HepG2 (cell line): Measurements from ENCODE around the gene CYP2W1. TPM values are rescaled to one million over a fixed set of nuclear protein-coding genes. Genes with fewer than 3 reads are reported as not detected.
A peak's percentile ranks its signal among the peaks of the same experiment; 100 is the strongest.

Experiments used
- ATAC-seq: fragments of 200-7000 bp; cut with Tn5 transposase; 3 replicates; pipeline ENCODE4 v1.9.1; 2020; ENCODE audit warnings: mild to moderate bottlenecking, moderate library complexity
- BruUV-seq: library from RNA; stranded (reverse); fragments of 400-500 nt; replicated peaks from 2 replicates; lab custom pipeline; 2021; lab: Mats Ljungman, UMichigan
- CTCF ChIA-PET: fragments of 300-600 bp; formaldehyde crosslinking; extraction: SDS; loops from one replicate; lab custom pipeline; 2021; ENCODE audit warnings: low total read pairs, inconsistent platforms, low intra/inter-chr PET ratio; lab: Yijun Ruan, JAX
- POLR2A ChIA-PET: fragments of 350-600 bp; sonication (Branson Sonifier 250); formaldehyde crosslinking; loops from one replicate; lab custom pipeline; 2020; ENCODE audit warnings: antibody characterized with exemption, inconsistent platforms; lab: Yijun Ruan, JAX
- DNase-seq: peaks from one replicate; pipeline ENCODE4 v3.0.0-alpha.2; 2015; ENCODE audit warnings: low spot score
- FAIRE-seq: peaks from 3 replicates; lab custom pipeline; 2011; peaks lifted over from hg19 to GRCh38; lab: Jason Lieb, UNC
- H2AFZ ChIP-seq: one replicate; pipeline ENCODE4 v1.6.1; 2011; ENCODE audit warnings: low read length, inconsistent platforms
- H3K27ac ChIP-seq: fragments of 300-600 bp; 3 replicates; pipeline ENCODE4 v1.8.0; 2011; ENCODE audit warnings: mixed run types, mild to moderate bottlenecking, mixed read lengths, low read length, inconsistent platforms; ENCODE audit not compliant: insufficient read depth; ENCODE audit errors: extremely low read length
- H3K27me3 ChIP-seq, 2 experiments: fragments of 200-600 bp in 1 of 2; 2 replicates in 1 of 2; 3 replicates in 1 of 2; pipeline versions ENCODE4 v1.6.0 to v1.8.0; 2011; ENCODE audit warnings: low read length in 2 of 2, mild to moderate bottlenecking in 2 of 2, moderate library complexity in 2 of 2, inconsistent platforms in 1 of 2; ENCODE audit not compliant: insufficient read depth in 2 of 2, control insufficient read depth in 1 of 2
- H3K36me3 ChIP-seq, 2 experiments: fragments of 200-600 bp in 1 of 2; replicated peaks in 1 of 2; 2 replicates in 1 of 2; 3 replicates in 1 of 2; pipeline versions ENCODE4 v1.5.1 to v1.8.0; 2011; ENCODE audit warnings: low read length in 2 of 2, inconsistent platforms in 1 of 2; ENCODE audit not compliant: insufficient read depth in 2 of 2, control insufficient read depth in 1 of 2
- H3K4me1 ChIP-seq: 2 replicates; pipeline ENCODE4 v1.5.1; 2012; ENCODE audit warnings: low read length, inconsistent platforms; ENCODE audit not compliant: insufficient read depth
- H3K4me2 ChIP-seq: 2 replicates; pipeline ENCODE4 v1.6.0; 2011; ENCODE audit warnings: low read depth, low read length, inconsistent platforms
- H3K4me3 ChIP-seq, 3 experiments: fragments of 200-600 bp in 1 of 3; sonication (generic), shearing (Covaris generic) in 1 of 3; replicated peaks in 1 of 3; 2 replicates each; pipeline ENCODE4 v1.5.1; 2011 to 2016; ENCODE audit warnings: low read length in 3 of 3, inconsistent platforms in 2 of 3, low read depth in 2 of 3, mild to moderate bottlenecking in 2 of 3, control low read depth in 1 of 3, mixed read lengths in 1 of 3; ENCODE audit not compliant: insufficient read depth in 1 of 3
- H3K79me2 ChIP-seq: one replicate; pipeline ENCODE4 v1.6.1; 2011; ENCODE audit warnings: low read length, inconsistent platforms; ENCODE audit not compliant: insufficient read depth
- H3K9ac ChIP-seq: 2 replicates; pipeline ENCODE4 v1.6.0; 2011; ENCODE audit warnings: mild to moderate bottlenecking, low read depth, low read length, inconsistent platforms; ENCODE audit not compliant: insufficient read depth
- H3K9me3 ChIP-seq: 2 replicates; pipeline ENCODE4 v1.5.1; 2012; ENCODE audit warnings: mild to moderate bottlenecking, low read length
- H4K20me1 ChIP-seq: 2 replicates; pipeline ENCODE4 v1.6.0; 2011; ENCODE audit warnings: inconsistent platforms, mild to moderate bottlenecking, low read length, moderate library complexity; ENCODE audit not compliant: insufficient read depth
- SRF ChIP-seq: IDR thresholded peaks from 2 replicates; pipeline ENCODE4 v1.6.1; 2011; ENCODE audit warnings: mild to moderate bottlenecking, low read depth, low read length, moderate library complexity
- ZBTB33 ChIP-seq: sonication (generic); formaldehyde crosslinking; IDR thresholded peaks from 2 replicates; pipeline ENCODE4 v1.4.0; 2020; ENCODE audit warnings: missing genetic modification reagents
- ZBTB38 ChIP-seq: sonication (generic); formaldehyde crosslinking; IDR thresholded peaks from 2 replicates; pipeline ENCODE4 v1.5.1; 2020; ENCODE audit warnings: mild to moderate bottlenecking, missing genetic modification reagents
- ZFY ChIP-seq: sonication (generic); formaldehyde crosslinking; IDR thresholded peaks from 2 replicates; pipeline ENCODE4 v1.4.0; 2020; ENCODE audit warnings: missing genetic modification reagents
- ZNF598 ChIP-seq: sonication (generic); formaldehyde crosslinking; IDR thresholded peaks from 2 replicates; pipeline ENCODE4 v1.5.1; 2020; ENCODE audit warnings: mild to moderate bottlenecking, missing genetic modification reagents, borderline replicate concordance
- WGBS: methylation state at CpG from one replicate; pipeline ENCODE4 v1.1.6; 2017; ENCODE audit warnings: low lambda C conversion rate; 5-methylcytosine and 5-hydroxymethylcytosine counted together
- in situ Hi-C: cut with HindIII; loops from 2 replicates; pipeline ENCODE4 v1.10.0; 2017; ENCODE audit warnings: low pct_unique_long_range_greater_than_20kb; ENCODE audit not compliant: extremely low pct_ligation_motif_present
- intact Hi-C: fragments of 100-400 bp; cut with micrococcal nuclease; formaldehyde crosslinking; loops from one replicate; pipeline ENCODE4 v1.10.0; 2022; ENCODE audit not compliant: unreplicated experiment
- polyA plus RNA-seq, 8 experiments: library from polyadenylated mRNA; depleted of rRNA in 3 of 8; stranded (reverse) in 7 of 8; unstranded in 1 of 8; fragments of >200 nt; fragmentation: Illumina TruSeq in 4 of 8; extraction: Trizol in 4 of 8; gene quantifications; 2 replicates each; pipeline versions ENCODE4 v1.2.1 to v1.2.3, GENCODE V29; 2011 to 2016; ENCODE audit warnings: low read depth in 4 of 8, missing spikeins in 1 of 8, mixed read lengths in 1 of 8; ENCODE audit not compliant: insufficient read depth in 1 of 8
- total RNA-seq, 5 experiments: library from RNA; depleted of rRNA; stranded (reverse); fragments of >200 nt; fragmentation: Illumina TruSeq; extraction: Trizol; gene quantifications; 2 replicates each; pipeline ENCODE4 v1.2.3, GENCODE V29; 2016; ENCODE audit warnings: low read depth in 1 of 5
- TF ChIP-seq, protein P1 (sequence below): sonication (generic); formaldehyde crosslinking; IDR thresholded peaks from 2 replicates; pipeline ENCODE4 v1.5.1; 2020; ENCODE audit warnings: mild to moderate bottlenecking, missing genetic modification reagents, moderate library complexity
- TF ChIP-seq, protein P2 (sequence below): sonication (generic); formaldehyde crosslinking; IDR thresholded peaks from 2 replicates; pipeline ENCODE4 v1.5.0; 2020; ENCODE audit warnings: missing genetic modification reagents

Gene CYP2W1
- total and polyA plus RNA-seq, 2 of the 13 experiments (the other 11 are each of a cell fraction or from before 2014, with no cell fraction given), result 19.5 to 31.7 TPM

DNA sequence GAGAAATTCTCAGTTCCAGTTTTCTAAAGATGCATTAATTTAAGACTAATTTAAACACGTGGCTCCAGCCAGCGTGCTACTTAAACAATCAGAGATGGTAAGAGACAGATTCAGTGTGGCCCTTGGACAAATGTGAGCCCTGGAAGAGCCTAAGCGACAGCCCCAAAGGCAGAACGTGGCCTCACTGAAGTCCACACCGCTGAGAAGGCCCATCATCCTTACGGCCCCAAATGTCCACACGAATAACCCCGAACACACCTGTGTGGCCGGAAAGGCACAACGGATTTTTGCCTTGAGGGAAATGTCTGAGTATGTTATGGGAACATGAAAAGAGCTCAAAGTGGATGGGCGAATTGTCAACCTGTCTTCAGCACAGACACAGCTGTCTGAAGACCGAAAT, 10.9 kb upstream of the CYP2W1 start:
- H3K4me3 ChIP-seq, result peak overlapping the region in 2 of 3 experiments; percentile 18 to 44; a peak in 2 of 6 replicates
- peaks cover 20 to 40% of the 10 kb centered on the region in 2 experiments for H3K36me3 ChIP-seq
- H3K27ac ChIP-seq, result peak overlapping the region; percentile 100
- no peaks in the 10 kb centered on the region; a peak in 1 of 5 replicates for H3K27me3 ChIP-seq
- TF ChIP-seq, protein P1, sequence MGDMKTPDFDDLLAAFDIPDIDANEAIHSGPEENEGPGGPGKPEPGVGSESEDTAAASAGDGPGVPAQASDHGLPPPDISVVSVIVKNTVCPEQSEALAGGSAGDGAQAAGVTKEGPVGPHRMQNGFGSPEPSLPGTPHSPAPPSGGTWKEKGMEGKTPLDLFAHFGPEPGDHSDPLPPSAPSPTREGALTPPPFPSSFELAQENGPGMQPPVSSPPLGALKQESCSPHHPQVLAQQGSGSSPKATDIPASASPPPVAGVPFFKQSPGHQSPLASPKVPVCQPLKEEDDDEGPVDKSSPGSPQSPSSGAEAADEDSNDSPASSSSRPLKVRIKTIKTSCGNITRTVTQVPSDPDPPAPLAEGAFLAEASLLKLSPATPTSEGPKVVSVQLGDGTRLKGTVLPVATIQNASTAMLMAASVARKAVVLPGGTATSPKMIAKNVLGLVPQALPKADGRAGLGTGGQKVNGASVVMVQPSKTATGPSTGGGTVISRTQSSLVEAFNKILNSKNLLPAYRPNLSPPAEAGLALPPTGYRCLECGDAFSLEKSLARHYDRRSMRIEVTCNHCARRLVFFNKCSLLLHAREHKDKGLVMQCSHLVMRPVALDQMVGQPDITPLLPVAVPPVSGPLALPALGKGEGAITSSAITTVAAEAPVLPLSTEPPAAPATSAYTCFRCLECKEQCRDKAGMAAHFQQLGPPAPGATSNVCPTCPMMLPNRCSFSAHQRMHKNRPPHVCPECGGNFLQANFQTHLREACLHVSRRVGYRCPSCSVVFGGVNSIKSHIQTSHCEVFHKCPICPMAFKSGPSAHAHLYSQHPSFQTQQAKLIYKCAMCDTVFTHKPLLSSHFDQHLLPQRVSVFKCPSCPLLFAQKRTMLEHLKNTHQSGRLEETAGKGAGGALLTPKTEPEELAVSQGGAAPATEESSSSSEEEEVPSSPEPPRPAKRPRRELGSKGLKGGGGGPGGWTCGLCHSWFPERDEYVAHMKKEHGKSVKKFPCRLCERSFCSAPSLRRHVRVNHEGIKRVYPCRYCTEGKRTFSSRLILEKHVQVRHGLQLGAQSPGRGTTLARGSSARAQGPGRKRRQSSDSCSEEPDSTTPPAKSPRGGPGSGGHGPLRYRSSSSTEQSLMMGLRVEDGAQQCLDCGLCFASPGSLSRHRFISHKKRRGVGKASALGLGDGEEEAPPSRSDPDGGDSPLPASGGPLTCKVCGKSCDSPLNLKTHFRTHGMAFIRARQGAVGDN (CRISPR knock-in tag), result peak; percentile 44
- TF ChIP-seq ZBTB38 (peak; percentile 69), SRF (no peak), ZBTB33 (CRISPR knock-in tag) (peak; percentile 47; the same call in 1 of the 2 replicates), ZFY (CRISPR knock-in tag) (0 out of 2 replicates have a peak, but pooled peaks have one; percentile 9), ZNF598 (CRISPR knock-in tag) (0 out of 2 replicates have a peak, but pooled peaks have one; percentile 60)
- TF ChIP-seq, protein P2, sequence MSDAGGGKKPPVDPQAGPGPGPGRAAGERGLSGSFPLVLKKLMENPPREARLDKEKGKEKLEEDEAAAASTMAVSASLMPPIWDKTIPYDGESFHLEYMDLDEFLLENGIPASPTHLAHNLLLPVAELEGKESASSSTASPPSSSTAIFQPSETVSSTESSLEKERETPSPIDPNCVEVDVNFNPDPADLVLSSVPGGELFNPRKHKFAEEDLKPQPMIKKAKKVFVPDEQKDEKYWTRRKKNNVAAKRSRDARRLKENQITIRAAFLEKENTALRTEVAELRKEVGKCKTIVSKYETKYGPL (CRISPR knock-in tag), result no peak
- TF ChIP-seq, all 625 proteins: peak for 5
- H3K9ac ChIP-seq, result peak overlapping the region; percentile 97
- intact Hi-C loops (no loop called here), in situ Hi-C loops (no loop called here)
- WGBS, result 91% methylated on average over 12 of the region's 12 CpGs
- POLR2A ChIA-PET, result interaction anchor here (0.9 to 8.6 kb wide), 10 partner anchors 6 to 198 kb away, joined by 4 to 292 read pairs (median 18); partner anchors contain the start of gene CYP2W1
- peaks cover 66% of the 10 kb centered on the region for H3K79me2 ChIP-seq
- H4K20me1 ChIP-seq, result peaks cover 10% of the 10 kb centered on the region; the same call in 1 of the 2 replicates
- FAIRE-seq (no peak), DNase-seq (no peak), ATAC-seq (no peak)
- H3K4me1 ChIP-seq, result peaks cover 45% of the 10 kb centered on the region
- H3K4me2 ChIP-seq, result peak overlapping the region; percentile 93
- H3K9me3 ChIP-seq, result no peaks in the 10 kb centered on the region
- no TSS peak for BruUV-seq
- CTCF ChIA-PET, result no interaction called here
- no peak overlapping the region for H2AFZ ChIP-seq
